ENCODE data around the gene FLT4. TPM values are rescaled to one million over a fixed set of nuclear protein-coding genes. Genes with fewer than 3 reads are reported as not detected.

The FLT4 gene
- total and polyA plus RNA-seq, 2 experiments from 2014 or later = 3.4 to 13.8 TPM

GRCh38 chr5:180625125-180625790 lies 24.1 kb downstream of the FLT4 start:
- no peak overlapping the region for H2AFZ ChIP-seq
- Mint-ChIP-seq H3K27ac (no peak overlapping the region), H3K4me3 (no peak overlapping the region)

GRCh38 chr5:180624587-180624986 lies 24.8 kb downstream of the FLT4 start:
- Histone ChIP-seq H3F3A (replicated peaks; ENCODE audit: low read depth) (no peaks in the 10 kb centered on the region), H3K4me3 (no peak overlapping the region), H3K9me2 (ENCODE audit: insufficient read depth) (no peaks in the 10 kb centered on the region), H3K4me2 (no peak overlapping the region), H3K79me2 (replicated peaks; ENCODE audit: insufficient read depth) (no peaks in the 10 kb centered on the region), H3K27me3 (ENCODE audit: insufficient read depth) (no peaks in the 10 kb centered on the region), H3K36me3 (ENCODE audit: insufficient read depth) (no peaks in the 10 kb centered on the region), H4K20me1 (replicated peaks; ENCODE audit: insufficient read depth) (no peaks in the 10 kb centered on the region), H3K4me1 (ENCODE audit: insufficient read depth) (no peaks in the 10 kb centered on the region), H3K27ac (ENCODE audit: low read depth) (no peak overlapping the region), H2AFZ (no peak overlapping the region)
- Mint-ChIP-seq H3K4me3 (no peak overlapping the region), H3K9me3 (no peaks in the 10 kb centered on the region; the same call in 2 of the 3 replicates), H3K36me3 (ENCODE audit: low read depth) (no peaks in the 10 kb centered on the region), H3K27ac (no peak overlapping the region), H3K27me3 (ENCODE audit: insufficient read depth, low read depth, poor library complexity) (peaks cover 4% of the 10 kb centered on the region), H3K4me1 (peaks cover 2% of the 10 kb centered on the region; the same call in 1 of the 3 replicates)
- ATAC-seq (peak; percentile 9; the same call in 1 of the 3 replicates), DNase-seq (ENCODE audit: low spot score) (no peak)
- TF ChIP-seq, protein P1, sequence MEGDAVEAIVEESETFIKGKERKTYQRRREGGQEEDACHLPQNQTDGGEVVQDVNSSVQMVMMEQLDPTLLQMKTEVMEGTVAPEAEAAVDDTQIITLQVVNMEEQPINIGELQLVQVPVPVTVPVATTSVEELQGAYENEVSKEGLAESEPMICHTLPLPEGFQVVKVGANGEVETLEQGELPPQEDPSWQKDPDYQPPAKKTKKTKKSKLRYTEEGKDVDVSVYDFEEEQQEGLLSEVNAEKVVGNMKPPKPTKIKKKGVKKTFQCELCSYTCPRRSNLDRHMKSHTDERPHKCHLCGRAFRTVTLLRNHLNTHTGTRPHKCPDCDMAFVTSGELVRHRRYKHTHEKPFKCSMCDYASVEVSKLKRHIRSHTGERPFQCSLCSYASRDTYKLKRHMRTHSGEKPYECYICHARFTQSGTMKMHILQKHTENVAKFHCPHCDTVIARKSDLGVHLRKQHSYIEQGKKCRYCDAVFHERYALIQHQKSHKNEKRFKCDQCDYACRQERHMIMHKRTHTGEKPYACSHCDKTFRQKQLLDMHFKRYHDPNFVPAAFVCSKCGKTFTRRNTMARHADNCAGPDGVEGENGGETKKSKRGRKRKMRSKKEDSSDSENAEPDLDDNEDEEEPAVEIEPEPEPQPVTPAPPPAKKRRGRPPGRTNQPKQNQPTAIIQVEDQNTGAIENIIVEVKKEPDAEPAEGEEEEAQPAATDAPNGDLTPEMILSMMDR (conservative IDR thresholded peaks at IDR 0.05; ENCODE audit: low read depth in 2 of 2) = peak in 1 of 2 experiments; percentile 12; a peak in 1 of 4 replicates
- TF ChIP-seq, protein P2, sequence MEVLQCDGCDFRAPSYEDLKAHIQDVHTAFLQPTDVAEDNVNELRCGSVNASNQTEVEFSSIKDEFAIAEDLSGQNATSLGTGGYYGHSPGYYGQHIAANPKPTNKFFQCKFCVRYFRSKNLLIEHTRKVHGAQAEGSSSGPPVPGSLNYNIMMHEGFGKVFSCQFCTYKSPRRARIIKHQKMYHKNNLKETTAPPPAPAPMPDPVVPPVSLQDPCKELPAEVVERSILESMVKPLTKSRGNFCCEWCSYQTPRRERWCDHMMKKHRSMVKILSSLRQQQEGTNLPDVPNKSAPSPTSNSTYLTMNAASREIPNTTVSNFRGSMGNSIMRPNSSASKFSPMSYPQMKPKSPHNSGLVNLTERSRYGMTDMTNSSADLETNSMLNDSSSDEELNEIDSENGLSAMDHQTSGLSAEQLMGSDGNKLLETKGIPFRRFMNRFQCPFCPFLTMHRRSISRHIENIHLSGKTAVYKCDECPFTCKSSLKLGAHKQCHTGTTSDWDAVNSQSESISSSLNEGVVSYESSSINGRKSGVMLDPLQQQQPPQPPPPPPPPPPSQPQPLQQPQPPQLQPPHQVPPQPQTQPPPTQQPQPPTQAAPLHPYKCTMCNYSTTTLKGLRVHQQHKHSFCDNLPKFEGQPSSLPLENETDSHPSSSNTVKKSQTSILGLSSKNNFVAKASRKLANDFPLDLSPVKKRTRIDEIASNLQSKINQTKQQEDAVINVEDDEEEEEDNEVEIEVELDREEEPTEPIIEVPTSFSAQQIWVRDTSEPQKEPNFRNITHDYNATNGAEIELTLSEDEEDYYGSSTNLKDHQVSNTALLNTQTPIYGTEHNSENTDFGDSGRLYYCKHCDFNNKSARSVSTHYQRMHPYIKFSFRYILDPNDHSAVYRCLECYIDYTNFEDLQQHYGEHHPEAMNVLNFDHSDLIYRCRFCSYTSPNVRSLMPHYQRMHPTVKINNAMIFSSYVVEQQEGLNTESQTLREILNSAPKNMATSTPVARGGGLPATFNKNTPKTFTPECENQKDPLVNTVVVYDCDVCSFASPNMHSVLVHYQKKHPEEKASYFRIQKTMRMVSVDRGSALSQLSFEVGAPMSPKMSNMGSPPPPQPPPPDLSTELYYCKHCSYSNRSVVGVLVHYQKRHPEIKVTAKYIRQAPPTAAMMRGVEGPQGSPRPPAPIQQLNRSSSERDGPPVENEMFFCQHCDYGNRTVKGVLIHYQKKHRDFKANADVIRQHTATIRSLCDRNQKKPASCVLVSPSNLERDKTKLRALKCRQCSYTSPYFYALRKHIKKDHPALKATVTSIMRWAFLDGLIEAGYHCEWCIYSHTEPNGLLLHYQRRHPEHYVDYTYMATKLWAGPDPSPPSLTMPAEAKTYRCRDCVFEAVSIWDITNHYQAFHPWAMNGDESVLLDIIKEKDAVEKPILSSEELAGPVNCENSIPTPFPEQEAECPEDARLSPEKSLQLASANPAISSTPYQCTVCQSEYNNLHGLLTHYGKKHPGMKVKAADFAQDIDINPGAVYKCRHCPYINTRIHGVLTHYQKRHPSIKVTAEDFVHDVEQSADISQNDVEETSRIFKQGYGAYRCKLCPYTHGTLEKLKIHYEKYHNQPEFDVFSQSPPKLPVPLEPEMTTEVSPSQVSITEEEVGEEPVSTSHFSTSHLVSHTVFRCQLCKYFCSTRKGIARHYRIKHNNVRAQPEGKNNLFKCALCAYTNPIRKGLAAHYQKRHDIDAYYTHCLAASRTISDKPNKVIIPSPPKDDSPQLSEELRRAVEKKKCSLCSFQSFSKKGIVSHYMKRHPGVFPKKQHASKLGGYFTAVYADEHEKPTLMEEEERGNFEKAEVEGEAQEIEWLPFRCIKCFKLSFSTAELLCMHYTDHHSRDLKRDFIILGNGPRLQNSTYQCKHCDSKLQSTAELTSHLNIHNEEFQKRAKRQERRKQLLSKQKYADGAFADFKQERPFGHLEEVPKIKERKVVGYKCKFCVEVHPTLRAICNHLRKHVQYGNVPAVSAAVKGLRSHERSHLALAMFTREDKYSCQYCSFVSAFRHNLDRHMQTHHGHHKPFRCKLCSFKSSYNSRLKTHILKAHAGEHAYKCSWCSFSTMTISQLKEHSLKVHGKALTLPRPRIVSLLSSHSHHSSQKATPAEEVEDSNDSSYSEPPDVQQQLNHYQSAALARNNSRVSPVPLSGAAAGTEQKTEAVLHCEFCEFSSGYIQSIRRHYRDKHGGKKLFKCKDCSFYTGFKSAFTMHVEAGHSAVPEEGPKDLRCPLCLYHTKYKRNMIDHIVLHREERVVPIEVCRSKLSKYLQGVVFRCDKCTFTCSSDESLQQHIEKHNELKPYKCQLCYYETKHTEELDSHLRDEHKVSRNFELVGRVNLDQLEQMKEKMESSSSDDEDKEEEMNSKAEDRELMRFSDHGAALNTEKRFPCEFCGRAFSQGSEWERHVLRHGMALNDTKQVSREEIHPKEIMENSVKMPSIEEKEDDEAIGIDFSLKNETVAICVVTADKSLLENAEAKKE (CRISPR knock-in tag; IDR thresholded peaks at IDR 0.05) = no peak

More at GRCh38 chr5:180625125-180625790, 24.1 kb downstream of the FLT4 start:
- H3K9me3 Mint-ChIP-seq = no peaks in the 10 kb centered on the region; the same call in 2 of the 3 replicates
- H3K36me3 Mint-ChIP-seq (ENCODE audit: low read depth) = no peaks in the 10 kb centered on the region
- Histone ChIP-seq H3K4me2 (no peak overlapping the region), H3K4me1 (ENCODE audit: insufficient read depth) (no peaks in the 10 kb centered on the region), H3K36me3 (ENCODE audit: insufficient read depth) (no peaks in the 10 kb centered on the region), H3K4me3 (no peak overlapping the region), H3F3A (replicated peaks; ENCODE audit: low read depth) (no peaks in the 10 kb centered on the region), H3K9me2 (ENCODE audit: insufficient read depth) (no peaks in the 10 kb centered on the region), H4K20me1 (replicated peaks; ENCODE audit: insufficient read depth) (no peaks in the 10 kb centered on the region), H3K27me3 (ENCODE audit: insufficient read depth) (no peaks in the 10 kb centered on the region), H3K79me2 (replicated peaks; ENCODE audit: insufficient read depth) (no peaks in the 10 kb centered on the region), H3K27ac (ENCODE audit: low read depth) (no peak overlapping the region)
- no peak for DNase-seq (ENCODE audit: low spot score)
- peaks cover 3% of the 10 kb centered on the region for H3K27me3 Mint-ChIP-seq (ENCODE audit: insufficient read depth, low read depth, poor library complexity)
- no peak for TF ChIP-seq POLR2AphosphoS5 (IDR thresholded peaks at IDR 0.05; ENCODE audit: low read depth)
- ATAC-seq = no peak
- peaks cover 2% of the 10 kb centered on the region; the same call in 1 of the 3 replicates for H3K4me1 Mint-ChIP-seq
